Endothelial cell of umbilical vein (primary cell): ENCODE results near the gene MATR3. TPM values are rescaled to one million over a fixed set of nuclear protein-coding genes. Genes with fewer than 3 reads are reported as not detected.

ENCODE experiments used
- BruUV-seq: library from RNA; stranded (reverse); fragments of 400-500 nt; replicated peaks from 2 replicates; lab custom pipeline; 2021; lab: Mats Ljungman, UMichigan
- CTCF ChIA-PET: fragments of 300-600, 350-600 bp; sonication (Branson Sonifier 250); formaldehyde crosslinking; loops from one replicate; lab custom pipeline; 2021; ENCODE audit warnings: antibody characterized with exemption, inconsistent platforms; lab: Charles Lee
- POLR2A ChIA-PET: fragments of 300-600, 350-600 bp; sonication (Branson Sonifier 250); formaldehyde crosslinking; loops from one replicate; lab custom pipeline; 2021; ENCODE audit warnings: antibody characterized with exemption, inconsistent platforms; lab: Charles Lee
- DNase-seq: peaks from one replicate; pipeline ENCODE4 v3.0.0-alpha.2; 2011; ENCODE audit warnings: low read depth, low spot score
- FAIRE-seq: peaks from 2 replicates; lab custom pipeline; 2011; peaks lifted over from hg19 to GRCh38; lab: Jason Lieb, UNC
- H2AFZ ChIP-seq: 2 replicates; pipeline ENCODE4 v1.6.0; 2012; ENCODE audit warnings: low read depth, low read length, control low read depth, inconsistent platforms
- H3K27ac ChIP-seq: 2 replicates; pipeline ENCODE4 v1.5.1; 2011; ENCODE audit warnings: low read depth, mild to moderate bottlenecking, control low read depth, low read length, moderate library complexity; ENCODE audit not compliant: insufficient read depth
- H3K27me3 ChIP-seq, 2 experiments: 2 replicates each; pipeline versions ENCODE4 v1.6.0 to v1.6.1; 2011; ENCODE audit warnings: low read length in 2 of 2, mixed read lengths in 1 of 2; ENCODE audit not compliant: control insufficient read depth in 2 of 2, insufficient read depth in 2 of 2
- H3K36me3 ChIP-seq, 2 experiments: 2 replicates in 1 of 2; 3 replicates in 1 of 2; pipeline ENCODE4 v1.5.1; 2011; ENCODE audit warnings: low read length in 2 of 2, mild to moderate bottlenecking in 1 of 2, moderate library complexity in 1 of 2; ENCODE audit not compliant: control insufficient read depth in 2 of 2, insufficient read depth in 2 of 2; ENCODE audit errors: extremely low read depth in 1 of 2
- H3K4me1 ChIP-seq: 3 replicates; pipeline ENCODE4 v1.5.1; 2011; ENCODE audit warnings: mild to moderate bottlenecking, low read length; ENCODE audit not compliant: control insufficient read depth, insufficient read depth; ENCODE audit errors: extremely low read depth
- H3K4me2 ChIP-seq: 2 replicates; pipeline ENCODE4 v1.6.1; 2011; ENCODE audit warnings: low read length, control low read depth, mixed read lengths; ENCODE audit not compliant: insufficient read depth
- H3K4me3 ChIP-seq, 3 experiments: fragments of 200-600 bp in 1 of 3; sonication (generic), shearing (Covaris generic) in 1 of 3; replicated peaks in 1 of 3; 2 replicates each; pipeline ENCODE4 v1.5.1; 2011 to 2016; ENCODE audit warnings: control low read depth in 3 of 3, low read length in 3 of 3, mild to moderate bottlenecking in 2 of 3, inconsistent platforms in 1 of 3, low read depth in 1 of 3, moderate library complexity in 1 of 3; ENCODE audit not compliant: insufficient read depth in 1 of 3
- H3K79me2 ChIP-seq: 2 replicates; pipeline ENCODE4 v1.6.0; 2012; ENCODE audit warnings: low read length, inconsistent platforms; ENCODE audit not compliant: control insufficient read depth, insufficient read depth
- H3K9ac ChIP-seq: replicated peaks from 2 replicates; pipeline ENCODE3; 2011; ENCODE audit warnings: low read length, control low read depth; ENCODE audit not compliant: insufficient read depth; ENCODE audit errors: extremely low read depth
- H3K9me1 ChIP-seq: replicated peaks from 3 replicates; pipeline ENCODE4 v1.6.0; 2011; ENCODE audit warnings: mild to moderate bottlenecking, low read length; ENCODE audit not compliant: control insufficient read depth, insufficient read depth; ENCODE audit errors: extremely low read depth
- H3K9me3 ChIP-seq: replicated peaks from 2 replicates; pipeline ENCODE4 v1.5.1; 2012; ENCODE audit warnings: low read length, inconsistent platforms; ENCODE audit not compliant: control insufficient read depth, insufficient read depth
- H4K20me1 ChIP-seq: replicated peaks from 2 replicates; pipeline ENCODE3; 2011; ENCODE audit warnings: mild to moderate bottlenecking, low read length; ENCODE audit not compliant: control insufficient read depth, insufficient read depth; ENCODE audit errors: extremely low read depth
- CTCF ChIP-seq, 2 donors: IDR thresholded peaks; 1 replicate in 1 of 2; 2 replicates in 1 of 2; pipeline ENCODE4 v1.5.1; 2011; ENCODE audit warnings: low read length in 2 of 2, mild to moderate bottlenecking in 2 of 2, moderate library complexity in 2 of 2, control low read depth in 1 of 2, inconsistent platforms in 1 of 2, low read depth in 1 of 2; ENCODE audit not compliant: insufficient read depth in 1 of 2; ENCODE audit errors: extremely low read depth in 1 of 2
- EZH2 ChIP-seq: IDR thresholded peaks from 2 replicates; pipeline ENCODE4 v1.6.1; 2012; ENCODE audit warnings: borderline replicate concordance, low read depth, mild to moderate bottlenecking, moderate library complexity, low read length, inconsistent platforms; ENCODE audit not compliant: severe bottlenecking
- FOS ChIP-seq: IDR thresholded peaks from 2 replicates; pipeline ENCODE4 v1.6.1; 2011; ENCODE audit warnings: mild to moderate bottlenecking, low read length, moderate library complexity, borderline replicate concordance; ENCODE audit not compliant: insufficient read depth
- GATA2 ChIP-seq: IDR thresholded peaks from 2 replicates; pipeline ENCODE4 v1.7.0; 2011; ENCODE audit warnings: low read depth, mild to moderate bottlenecking, moderate library complexity, mixed read lengths, low read length; ENCODE audit not compliant: insufficient read length, insufficient read depth
- JUN ChIP-seq: IDR thresholded peaks from 2 replicates; pipeline ENCODE4 v1.6.1; 2011; ENCODE audit warnings: borderline replicate concordance, low read depth; ENCODE audit not compliant: insufficient read length, insufficient read depth
- MAX ChIP-seq: IDR thresholded peaks from 2 replicates; pipeline ENCODE4 v1.6.1; 2011; ENCODE audit not compliant: insufficient read depth, insufficient read length
- MYC ChIP-seq: IDR thresholded peaks from one replicate; pipeline ENCODE4 v1.6.1; 2011; ENCODE audit warnings: mild to moderate bottlenecking, low read depth, low read length
- POLR2A ChIP-seq: IDR thresholded peaks from 2 replicates; pipeline ENCODE4 v1.6.1; 2012; ENCODE audit warnings: low read depth, mild to moderate bottlenecking, control low read depth, low read length
- POLR2AphosphoS5 ChIP-seq: IDR thresholded peaks from 2 replicates; pipeline ENCODE4 v1.6.1; 2012; ENCODE audit warnings: low read depth, mild to moderate bottlenecking, control low read depth, low read length, moderate library complexity; ENCODE audit not compliant: insufficient read depth
- dilution Hi-C: fragments of 300-500 bp; cut with MboI; formaldehyde crosslinking; loops from one replicate; pipeline ENCODE4 v1.15.0; 2019; ENCODE audit warnings: low sequenced_read_pairs; ENCODE audit not compliant: extremely low pct_ligation_motif_present
- intact Hi-C: fragments of 100-400 bp; cut with micrococcal nuclease; formaldehyde crosslinking; loops from one replicate; pipeline ENCODE4 v1.10.0; 2022
- polyA plus RNA-seq, 4 experiments: library from polyadenylated mRNA; depleted of rRNA in 3 of 4; stranded (reverse) in 3 of 4; unstranded in 1 of 4; fragments of >200 nt; gene quantifications; 2 replicates each; pipeline versions ENCODE4 v1.2.1 to v1.2.3, GENCODE V29; 2011 to 2012; ENCODE audit warnings: missing spikeins in 1 of 4
- total RNA-seq: library from RNA; stranded (reverse); gene quantifications from 2 replicates; pipeline ENCODE4 v1.2.3, GENCODE V29; 2021

Gene MATR3
- total and polyA plus RNA-seq, 2 donors (not counting 3 experiments of a cell fraction or from before 2014, with no cell fraction given): 64.0 to 158 TPM

GRCh38 chr5:139360384-139360783, 66.8 kb downstream of the MATR3 start:
- peaks cover 9% of the 10 kb centered on the region for H4K20me1 ChIP-seq

More at GRCh38 chr5:139360384-139360783, 66.8 kb downstream of the MATR3 start:
- peaks cover 44% of the 10 kb centered on the region for H3K79me2 ChIP-seq
- H3K36me3 ChIP-seq: peaks cover under 1 to 3% of the 10 kb centered on the region in 2 experiments
- BruUV-seq: no TSS peak
- no peaks in the 10 kb centered on the region for H3K9me3 ChIP-seq
- TF ChIP-seq POLR2A: no peak
- no peak for TF ChIP-seq JUN
- no peak for TF ChIP-seq POLR2AphosphoS5
- no peak for TF ChIP-seq FOS
- TF ChIP-seq MAX: no peak
- no peak for TF ChIP-seq GATA2
- no peak for TF ChIP-seq MYC
- TF ChIP-seq CTCF (IDR thresholded peaks at IDR 0.05; ENCODE audit: extremely low read depth in 1 of 2, insufficient read depth in 1 of 2, low read depth in 1 of 2, low read length in 2 of 2): no peak
- no peak for TF ChIP-seq EZH2
- POLR2A ChIA-PET: no interaction called here
- DNase-seq: no peak
- H3K9ac ChIP-seq: no peak overlapping the region
- no peak overlapping the region for H3K4me2 ChIP-seq
- no peaks in the 10 kb centered on the region for H3K4me1 ChIP-seq
- intact Hi-C loops (no loop called here), dilution Hi-C loops (no loop called here)
- no peaks in the 10 kb centered on the region for H3K27me3 ChIP-seq
- no peak for FAIRE-seq
- H3K4me3 ChIP-seq: no peak overlapping the region
- no peaks in the 10 kb centered on the region for H3K9me1 ChIP-seq
- no peak overlapping the region for H3K27ac ChIP-seq
- H2AFZ ChIP-seq: no peak overlapping the region
- CTCF ChIA-PET: interaction anchor here (0.9 kb wide), 1 partner anchor 17 kb away, joined by 3 read pairs; no protein-coding TSS in a partner anchor
